Measurements from ENCODE around the gene USP48. TPM values are rescaled to one million over a fixed set of nuclear protein-coding genes. Genes with fewer than 3 reads are reported as not detected.
"Not testable (repeated sequence)": the region's sequence is repeated elsewhere in the genome, so short reads cannot be mapped to it uniquely, and the experiment has no call there.

The USP48 gene
- total RNA-seq, 1 donor from 2014 or later, result 67.5 TPM

DNA sequence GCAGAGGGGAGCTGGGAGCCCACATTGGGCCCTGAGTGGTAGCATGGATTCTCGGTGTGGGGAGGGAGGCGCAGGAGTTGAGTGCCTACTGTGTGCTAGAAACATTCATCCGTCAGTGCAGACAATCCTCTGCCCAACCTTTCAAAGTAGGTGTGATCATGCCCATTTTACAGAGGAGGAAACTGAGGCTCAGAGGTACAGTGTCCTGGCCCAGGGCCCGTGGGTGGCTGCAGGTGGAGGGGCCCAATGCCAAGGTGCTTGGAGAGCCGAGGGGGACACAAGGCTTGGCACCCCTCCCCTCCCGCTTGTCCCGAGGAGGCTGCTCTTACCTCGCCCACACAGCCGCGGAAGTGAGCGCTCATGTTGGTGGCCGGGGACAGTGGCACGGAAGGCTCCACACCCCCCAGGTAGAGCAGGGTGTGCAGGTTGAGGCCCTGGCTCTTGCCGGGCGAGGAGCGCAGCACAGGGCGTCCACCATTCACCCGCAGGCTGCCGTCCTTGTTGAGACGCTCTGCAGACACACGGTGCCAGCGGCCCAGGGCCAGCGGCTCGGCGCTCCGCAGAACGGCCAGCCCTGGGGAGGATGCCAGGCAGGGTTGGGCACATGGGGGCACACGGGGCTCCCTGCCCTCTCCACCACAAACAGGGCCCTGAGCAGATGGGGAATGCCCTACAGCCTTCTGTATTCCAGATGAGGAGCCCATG is 45.7 kb upstream of the USP48 start:
- no peak for DNase-seq (ENCODE audit: extremely low spot score in 2 of 2)
- Histone ChIP-seq H3K4me3 (no peak overlapping the region), H3K36me3 (peaks cover 0 to 96% of the 10 kb centered on the region in 2 donors)

DNA sequence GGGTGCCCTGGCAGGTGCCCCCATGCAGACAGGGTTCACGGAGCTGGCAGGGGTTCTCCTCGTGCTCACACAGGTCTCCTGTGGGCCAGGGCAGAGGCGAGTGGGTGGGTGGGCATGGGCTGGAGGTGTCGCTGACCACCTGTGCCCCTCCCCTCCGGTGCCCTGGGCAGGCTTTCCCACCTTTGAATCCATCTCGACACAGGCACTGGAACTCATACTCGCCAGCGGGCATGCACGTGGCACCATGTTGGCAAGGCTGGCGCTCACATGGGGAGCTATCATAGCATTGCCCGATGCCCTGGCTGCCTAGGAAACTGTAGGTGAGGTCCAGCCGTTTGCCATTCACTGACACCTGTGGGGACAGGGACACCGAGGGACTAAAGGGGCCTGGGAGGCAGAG is 45.1 kb upstream of the USP48 start:
- Histone ChIP-seq H3K4me3 (no peak overlapping the region), H3K27ac (no peak overlapping the region), H3K27me3 (no peaks in the 10 kb centered on the region), H3K36me3 (peaks cover 2 to 96% of the 10 kb centered on the region in 2 donors), H3K4me1 (no peaks in the 10 kb centered on the region), H3K9me3 (no peaks in the 10 kb centered on the region)
- DNase-seq (ENCODE audit: extremely low spot score in 2 of 2), result no peak
- intact Hi-C loops (cut with DNase I), result no loop called here
- TF ChIP-seq POLR2A (IDR thresholded peaks at IDR 0.05), result no peak
- TF ChIP-seq POLR2AphosphoS5 (IDR thresholded peaks at IDR 0.05; ENCODE audit: insufficient read depth in 1 of 2, low read depth in 1 of 2), result no peak

More for the DNA sequence above, 45.7 kb upstream of the USP48 start:
- no peak overlapping the region for H3K27ac ChIP-seq
- intact Hi-C loops (cut with DNase I), result no loop called here
- no peaks in the 10 kb centered on the region for H3K4me1 ChIP-seq
- TF ChIP-seq, protein P1, sequence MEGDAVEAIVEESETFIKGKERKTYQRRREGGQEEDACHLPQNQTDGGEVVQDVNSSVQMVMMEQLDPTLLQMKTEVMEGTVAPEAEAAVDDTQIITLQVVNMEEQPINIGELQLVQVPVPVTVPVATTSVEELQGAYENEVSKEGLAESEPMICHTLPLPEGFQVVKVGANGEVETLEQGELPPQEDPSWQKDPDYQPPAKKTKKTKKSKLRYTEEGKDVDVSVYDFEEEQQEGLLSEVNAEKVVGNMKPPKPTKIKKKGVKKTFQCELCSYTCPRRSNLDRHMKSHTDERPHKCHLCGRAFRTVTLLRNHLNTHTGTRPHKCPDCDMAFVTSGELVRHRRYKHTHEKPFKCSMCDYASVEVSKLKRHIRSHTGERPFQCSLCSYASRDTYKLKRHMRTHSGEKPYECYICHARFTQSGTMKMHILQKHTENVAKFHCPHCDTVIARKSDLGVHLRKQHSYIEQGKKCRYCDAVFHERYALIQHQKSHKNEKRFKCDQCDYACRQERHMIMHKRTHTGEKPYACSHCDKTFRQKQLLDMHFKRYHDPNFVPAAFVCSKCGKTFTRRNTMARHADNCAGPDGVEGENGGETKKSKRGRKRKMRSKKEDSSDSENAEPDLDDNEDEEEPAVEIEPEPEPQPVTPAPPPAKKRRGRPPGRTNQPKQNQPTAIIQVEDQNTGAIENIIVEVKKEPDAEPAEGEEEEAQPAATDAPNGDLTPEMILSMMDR (IDR thresholded peaks at IDR 0.05), result no peak
- TF ChIP-seq POLR2A (IDR thresholded peaks at IDR 0.05), result no peak
- H3K27me3 ChIP-seq, result no peaks in the 10 kb centered on the region
- no peaks in the 10 kb centered on the region for H3K9me3 ChIP-seq

DNA sequence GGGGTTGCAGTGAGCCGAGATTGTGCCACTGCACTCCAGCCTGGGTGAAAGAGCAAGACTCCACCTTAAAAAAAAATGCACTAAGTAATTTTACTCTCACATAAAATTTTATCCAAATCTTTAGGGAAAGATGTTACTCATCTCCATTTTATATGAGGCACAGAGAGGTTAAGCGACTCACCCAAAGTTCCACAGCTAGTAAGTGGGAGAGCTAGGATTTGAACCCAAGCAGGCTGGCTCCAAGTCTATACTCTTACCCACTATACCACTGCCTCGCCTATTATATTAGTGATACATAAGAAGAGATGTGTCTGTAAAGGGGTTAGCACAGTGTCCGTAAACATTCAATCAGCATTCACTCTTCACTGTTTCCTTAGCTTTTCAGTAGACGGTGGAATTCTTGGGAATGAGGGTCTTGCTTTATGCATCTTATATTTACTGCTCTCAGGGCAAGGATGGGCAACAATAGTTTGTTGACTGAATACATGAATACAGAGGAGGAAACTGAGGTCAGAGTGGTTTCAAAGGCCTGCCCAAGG is 44.3 kb upstream of the USP48 start:
- peaks cover 4 to 96% of the 10 kb centered on the region in 2 donors for H3K36me3 ChIP-seq
- no peaks in the 10 kb centered on the region for H3K27me3 ChIP-seq
- H3K4me3 ChIP-seq, result no peak overlapping the region
- no peak for DNase-seq (ENCODE audit: extremely low spot score in 2 of 2)
- H3K27ac ChIP-seq, result no peak overlapping the region
- H3K9me3 ChIP-seq, result no peaks in the 10 kb centered on the region
- H3K4me1 ChIP-seq, result no peaks in the 10 kb centered on the region
- intact Hi-C loops (cut with DNase I), result no loop called here
- no peak for TF ChIP-seq POLR2A (IDR thresholded peaks at IDR 0.05)
- TF ChIP-seq, protein P1 (IDR thresholded peaks at IDR 0.05), result no peak
- TF ChIP-seq POLR2AphosphoS5 (IDR thresholded peaks at IDR 0.05; ENCODE audit: insufficient read depth in 1 of 2, low read depth in 1 of 2), result no peak

DNA sequence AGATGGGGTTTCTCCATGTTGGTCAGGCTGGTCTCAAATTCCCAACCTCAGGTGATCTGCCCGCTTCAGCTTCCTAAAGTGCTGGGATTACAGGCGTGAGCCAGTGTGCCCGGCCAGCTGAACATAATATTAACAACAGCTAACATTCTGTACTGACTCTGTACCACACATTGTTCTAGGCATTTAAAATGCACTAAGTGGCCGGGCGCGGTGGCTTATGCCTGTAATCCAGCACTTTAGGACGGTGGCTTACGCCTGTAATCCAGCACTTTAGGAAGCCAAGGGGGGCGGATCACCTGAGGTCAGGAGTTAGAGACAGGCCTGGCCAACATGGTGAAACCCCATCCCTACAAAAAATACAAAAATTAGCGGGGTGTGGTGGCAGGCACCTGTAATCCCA is 43.7 kb upstream of the USP48 start:
- DNase-seq (ENCODE audit: extremely low spot score in 2 of 2); H3K4me1 ChIP-seq; intact Hi-C loops (cut with DNase I); H3K4me3 ChIP-seq; H3K9me3 ChIP-seq; H3K27ac ChIP-seq; H3K27me3 ChIP-seq: not testable (repeated sequence)
- peaks cover 4 to 96% of the 10 kb centered on the region in 2 donors for H3K36me3 ChIP-seq

DNA sequence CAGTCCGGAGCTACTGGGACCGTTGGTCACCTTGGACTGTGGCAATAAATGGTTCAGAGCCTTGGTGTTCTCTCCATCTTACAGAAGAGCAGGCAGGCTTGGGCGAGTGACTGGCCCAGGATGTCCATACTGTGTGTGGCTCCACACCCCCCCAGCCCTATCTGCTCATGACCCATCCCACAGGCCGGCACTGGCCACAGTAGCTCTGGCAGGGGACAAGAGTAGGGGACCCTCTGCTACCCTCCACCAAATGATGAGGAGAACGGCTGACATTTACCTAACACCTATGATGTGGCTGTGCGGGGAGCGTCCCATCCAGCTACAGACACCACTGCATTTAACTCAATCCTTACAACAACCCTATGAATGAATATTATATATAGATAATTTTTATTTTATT is 42.4 kb upstream of the USP48 start:
- Histone ChIP-seq H3K36me3 (peaks cover 4 to 88% of the 10 kb centered on the region in 2 donors), H3K9me3 (no peaks in the 10 kb centered on the region)

DNA sequence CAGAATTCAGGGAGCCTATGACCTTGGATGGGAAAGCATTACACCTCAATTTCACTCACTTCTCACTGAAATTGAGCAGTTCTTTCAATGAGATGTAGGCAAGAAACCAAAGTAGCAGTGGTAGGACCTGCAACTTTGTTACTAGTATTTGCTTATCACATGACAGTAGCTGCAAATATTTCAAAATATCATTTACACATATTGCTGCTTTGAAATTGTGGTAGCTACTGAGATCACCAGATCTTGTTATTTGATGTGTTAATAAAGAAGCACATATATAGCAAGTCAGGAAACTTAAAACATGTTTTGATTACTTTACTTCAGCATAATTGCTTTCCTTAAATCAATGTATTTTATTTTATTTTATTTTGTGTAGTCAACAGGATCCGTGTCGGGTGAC is 42.0 kb upstream of the USP48 start:
- Histone ChIP-seq H3K4me3 (no peak overlapping the region), H3K4me1 (no peaks in the 10 kb centered on the region), H3K27me3 (no peaks in the 10 kb centered on the region), H3K9me3 (no peaks in the 10 kb centered on the region), H3K36me3 (peaks cover 4 to 83% of the 10 kb centered on the region in 2 donors), H3K27ac (no peak overlapping the region)
- DNase-seq (ENCODE audit: extremely low spot score in 2 of 2), result no peak
- TF ChIP-seq POLR2A (IDR thresholded peaks at IDR 0.05) (no peak), POLR2AphosphoS5 (IDR thresholded peaks at IDR 0.05; ENCODE audit: insufficient read depth in 1 of 2, low read depth in 1 of 2) (no peak)
- TF ChIP-seq, protein P1 (IDR thresholded peaks at IDR 0.05), result no peak
- intact Hi-C loops (cut with DNase I), result no loop called here

More for the DNA sequence above, 42.4 kb upstream of the USP48 start:
- Histone ChIP-seq H3K4me3 (no peak overlapping the region), H3K4me1 (no peaks in the 10 kb centered on the region), H3K27ac (no peak overlapping the region), H3K27me3 (no peaks in the 10 kb centered on the region)
- TF ChIP-seq POLR2A (IDR thresholded peaks at IDR 0.05), result no peak
- TF ChIP-seq, protein P1 (IDR thresholded peaks at IDR 0.05), result no peak
- no peak for TF ChIP-seq POLR2AphosphoS5 (IDR thresholded peaks at IDR 0.05; ENCODE audit: insufficient read depth in 1 of 2, low read depth in 1 of 2)
- no peak for DNase-seq (ENCODE audit: extremely low spot score in 2 of 2)
- intact Hi-C loops (cut with DNase I), result no loop called here

All from vagina (tissue), 2 donors.